Esophagus muscularis mucosa (tissue), 3 donors: Measurements from ENCODE around the gene SAMD4A.

Source experiments
- CTCF ChIP-seq, 3 experiments: fragments of 200-600 bp in 2 of 3; fragments of 450-650 bp in 1 of 3; sonication (generic) in 2 of 3; IDR thresholded peaks; one replicate each; pipeline ENCODE4 v1.5.1; 2017 to 2019; ENCODE audit warnings: antibody characterized with exemption in 3 of 3, mild to moderate bottlenecking in 2 of 3, moderate library complexity in 1 of 3
- POLR2A ChIP-seq: fragments of 450-650 bp; IDR thresholded peaks from one replicate; pipeline ENCODE4 v1.6.1; 2017; ENCODE audit warnings: antibody characterized with exemption, moderate library complexity, mild to moderate bottlenecking, low read depth
- POLR2AphosphoS5 ChIP-seq, 2 donors: sonication (generic); formaldehyde crosslinking; IDR thresholded peaks; one replicate each; pipeline ENCODE4 v1.6.1; 2017; ENCODE audit warnings: antibody characterized with exemption in 2 of 2

GRCh38 chr14:54652188-54652587, 85.3 kb downstream of the SAMD4A start:
- no peak for TF ChIP-seq POLR2A
- no peak for TF ChIP-seq CTCF (IDR thresholded peaks at IDR 0.05)
- TF ChIP-seq POLR2AphosphoS5 (IDR thresholded peaks at IDR 0.05) = peak; percentile 87 to 93
